KOPT-K1 (cell line): ENCODE data around the gene EPHB1.
"Not testable (repeated sequence)": the region's sequence is repeated elsewhere in the genome, so short reads cannot be mapped to it uniquely, and the experiment has no call there.

ENCODE experiments used
- H3K27ac ChIP-seq: fragments of 200-600 bp; sonication (generic); 2 replicates; pipeline ENCODE4 v1.5.1; 2016; ENCODE audit warnings: antibody characterized with exemption, mild to moderate bottlenecking, low read depth, low read length; ENCODE audit not compliant: poor library complexity, severe bottlenecking
- H3K36me3 ChIP-seq: fragments of 200-600 bp; sonication (generic); 2 replicates; pipeline ENCODE4 v1.5.1; 2017; ENCODE audit warnings: antibody characterized with exemption, mild to moderate bottlenecking, low read length, moderate library complexity; ENCODE audit not compliant: insufficient read depth
- H3K9me3 ChIP-seq: fragments of 200-600 bp; sonication (generic); 2 replicates; pipeline ENCODE4 v1.5.1; 2017; ENCODE audit warnings: antibody characterized with exemption, low read length, mild to moderate bottlenecking; ENCODE audit not compliant: insufficient read depth, poor library complexity, severe bottlenecking

The EPHB1 gene

GRCh38 chr3:134993011-134993410 is 198.0 kb downstream of the EPHB1 start:
- Histone ChIP-seq H3K27ac (no peak overlapping the region), H3K9me3 (no peaks in the 10 kb centered on the region), H3K36me3 (no peaks in the 10 kb centered on the region)

DNA sequence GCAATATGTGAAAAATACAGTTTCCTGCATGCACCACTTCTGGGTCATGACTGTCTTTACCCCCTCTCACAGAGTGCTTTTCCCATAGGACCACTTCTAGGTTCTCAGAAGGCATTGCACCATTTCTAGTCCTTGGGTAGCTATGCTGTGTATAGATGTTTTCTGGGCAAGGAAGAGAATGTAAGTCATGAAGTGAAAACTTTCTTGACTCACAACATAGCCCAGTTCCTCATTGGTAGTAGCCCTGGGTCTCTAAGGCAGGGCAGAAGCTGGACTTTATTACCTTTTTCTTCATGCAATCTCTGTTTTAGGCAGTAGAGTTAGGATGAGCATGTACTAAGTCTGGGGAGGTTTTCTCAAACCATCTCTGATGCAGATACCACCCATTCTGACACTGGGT is 203.1 kb downstream of the EPHB1 start:
- Histone ChIP-seq H3K27ac (no peak overlapping the region), H3K36me3 (no peaks in the 10 kb centered on the region), H3K9me3 (no peaks in the 10 kb centered on the region)

GRCh38 chr3:134998855-134999254 is 203.8 kb downstream of the EPHB1 start:
- H3K36me3 ChIP-seq: no peaks in the 10 kb centered on the region
- no peaks in the 10 kb centered on the region for H3K9me3 ChIP-seq

DNA sequence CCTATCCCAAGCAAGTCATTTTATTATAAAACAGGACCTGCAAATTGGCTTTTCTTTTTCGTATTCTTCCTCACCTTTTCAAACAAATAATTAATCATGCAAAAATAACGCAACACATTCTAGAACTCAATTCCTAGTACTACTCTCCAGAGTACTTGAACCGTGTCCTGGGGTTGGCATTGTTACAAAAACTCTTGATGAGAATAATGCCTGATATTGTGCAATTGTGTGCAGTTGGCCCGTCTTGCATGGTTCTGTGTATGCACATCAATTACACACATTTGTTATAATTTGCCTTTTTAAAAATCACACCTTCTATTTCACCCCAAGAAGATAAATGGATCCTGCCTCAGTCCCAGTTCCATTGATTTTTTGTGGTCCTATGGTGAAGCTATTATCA is 205.4 kb downstream of the EPHB1 start:
- H3K9me3 ChIP-seq: no peaks in the 10 kb centered on the region
- no peaks in the 10 kb centered on the region for H3K36me3 ChIP-seq
- no peak overlapping the region for H3K27ac ChIP-seq

More at GRCh38 chr3:134998855-134999254, 203.8 kb downstream of the EPHB1 start:
- H3K27ac ChIP-seq: no peak overlapping the region

- not testable (repeated sequence) for H3K36me3 ChIP-seq, H3K27ac ChIP-seq, H3K9me3 ChIP-seq
Measured at GRCh38 chr3:135005616-135006015, 210.6 kb downstream of the EPHB1 start.

DNA sequence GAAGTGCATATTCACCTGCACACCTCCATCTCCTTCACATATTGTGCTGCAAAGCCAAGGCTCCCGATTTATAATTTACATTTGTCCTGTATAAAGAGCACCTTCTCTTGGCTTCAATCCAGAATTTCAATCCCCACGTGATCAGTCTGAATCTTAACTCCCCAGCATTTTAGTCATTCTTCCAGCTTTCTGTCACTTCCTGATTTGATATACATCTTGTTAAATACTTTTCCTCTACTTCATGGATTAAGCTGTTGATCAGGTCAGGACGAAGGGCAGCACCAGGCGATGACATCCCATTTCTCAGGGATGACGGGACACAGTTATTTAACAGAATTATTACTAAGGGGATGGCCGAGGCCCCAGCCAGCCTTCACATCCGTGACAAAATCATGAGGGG is 212.5 kb downstream of the EPHB1 start:
- H3K9me3 ChIP-seq: no peaks in the 10 kb centered on the region
- no peaks in the 10 kb centered on the region for H3K36me3 ChIP-seq
- H3K27ac ChIP-seq: no peak overlapping the region

DNA sequence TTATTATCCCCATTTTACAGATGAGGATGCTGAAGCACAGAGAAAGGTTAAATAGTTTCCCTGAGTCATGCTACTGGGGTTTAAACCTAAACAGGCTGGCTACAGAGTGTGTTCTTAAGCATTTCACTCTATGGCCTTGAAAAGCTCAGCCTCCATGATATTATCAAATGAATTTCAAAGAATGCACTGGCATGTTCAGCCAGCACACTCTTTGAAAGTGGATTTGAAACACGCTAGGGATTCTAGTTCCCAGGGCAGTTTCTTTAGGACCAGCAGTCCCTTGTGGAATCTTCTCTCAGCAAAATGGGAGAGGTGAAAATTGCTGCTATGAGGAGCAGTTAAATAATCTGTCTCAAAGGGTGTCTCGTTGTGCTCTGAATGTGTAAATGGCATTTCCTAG is 213.3 kb downstream of the EPHB1 start:
- no peaks in the 10 kb centered on the region for H3K36me3 ChIP-seq

DNA sequence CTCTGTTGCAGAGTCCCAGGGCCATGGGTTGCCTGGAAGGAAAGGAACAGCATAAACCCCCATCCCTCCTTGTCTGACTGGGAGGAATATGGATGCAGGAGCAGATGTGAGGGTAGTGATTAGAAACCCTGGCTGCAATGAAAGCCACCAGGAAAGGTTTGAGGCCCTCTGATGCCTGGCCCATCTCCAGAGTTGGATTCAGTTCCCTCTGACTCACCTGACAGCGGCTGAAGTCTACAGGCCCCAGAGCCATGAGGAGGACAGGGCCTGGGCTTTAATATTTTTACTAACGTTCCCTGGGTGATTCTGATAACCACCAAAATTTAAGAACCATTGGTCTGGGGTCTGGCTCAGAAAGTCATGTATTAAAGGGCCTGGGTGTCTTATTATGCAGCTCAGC is 214.0 kb downstream of the EPHB1 start:
- no peaks in the 10 kb centered on the region for H3K36me3 ChIP-seq
- H3K9me3 ChIP-seq: no peaks in the 10 kb centered on the region
- no peak overlapping the region for H3K27ac ChIP-seq

More for the DNA sequence above, 213.3 kb downstream of the EPHB1 start:
- Histone ChIP-seq H3K9me3 (no peaks in the 10 kb centered on the region), H3K27ac (no peak overlapping the region)

- H3K9me3 ChIP-seq: no peaks in the 10 kb centered on the region
- H3K27ac ChIP-seq: no peak overlapping the region
- H3K36me3 ChIP-seq: no peaks in the 10 kb centered on the region
Measured at GRCh38 chr3:135012101-135012500, 217.0 kb downstream of the EPHB1 start.

GRCh38 chr3:135013206-135013605 is 218.1 kb downstream of the EPHB1 start:
- H3K9me3 ChIP-seq: no peaks in the 10 kb centered on the region
- H3K27ac ChIP-seq: no peak overlapping the region
- H3K36me3 ChIP-seq: no peaks in the 10 kb centered on the region

DNA sequence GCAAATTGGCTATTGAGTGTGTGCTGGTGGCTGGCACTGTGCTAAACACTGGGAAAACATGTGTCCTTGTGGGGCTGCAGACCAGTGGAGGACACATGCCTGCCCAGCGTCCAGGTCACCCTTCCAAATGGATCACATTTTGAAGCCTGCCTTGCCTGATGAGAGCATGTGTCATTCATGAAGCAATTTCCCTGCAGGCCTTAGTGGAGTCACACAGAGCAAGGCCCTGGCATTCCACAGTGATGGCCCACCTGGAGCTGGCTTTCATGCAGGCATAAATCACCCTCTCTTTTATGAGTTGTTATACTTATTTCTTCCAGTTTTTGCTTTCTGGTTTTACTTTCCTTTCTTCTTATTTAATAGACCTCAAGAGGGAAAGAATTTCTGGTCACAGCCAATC is 219.5 kb downstream of the EPHB1 start:
- Histone ChIP-seq H3K27ac (no peak overlapping the region), H3K36me3 (no peaks in the 10 kb centered on the region), H3K9me3 (no peaks in the 10 kb centered on the region)

- Histone ChIP-seq H3K9me3 (no peaks in the 10 kb centered on the region), H3K27ac (no peak overlapping the region), H3K36me3 (no peaks in the 10 kb centered on the region)
Measured at GRCh38 chr3:135017003-135017893, 222.2 kb downstream of the EPHB1 start.

DNA sequence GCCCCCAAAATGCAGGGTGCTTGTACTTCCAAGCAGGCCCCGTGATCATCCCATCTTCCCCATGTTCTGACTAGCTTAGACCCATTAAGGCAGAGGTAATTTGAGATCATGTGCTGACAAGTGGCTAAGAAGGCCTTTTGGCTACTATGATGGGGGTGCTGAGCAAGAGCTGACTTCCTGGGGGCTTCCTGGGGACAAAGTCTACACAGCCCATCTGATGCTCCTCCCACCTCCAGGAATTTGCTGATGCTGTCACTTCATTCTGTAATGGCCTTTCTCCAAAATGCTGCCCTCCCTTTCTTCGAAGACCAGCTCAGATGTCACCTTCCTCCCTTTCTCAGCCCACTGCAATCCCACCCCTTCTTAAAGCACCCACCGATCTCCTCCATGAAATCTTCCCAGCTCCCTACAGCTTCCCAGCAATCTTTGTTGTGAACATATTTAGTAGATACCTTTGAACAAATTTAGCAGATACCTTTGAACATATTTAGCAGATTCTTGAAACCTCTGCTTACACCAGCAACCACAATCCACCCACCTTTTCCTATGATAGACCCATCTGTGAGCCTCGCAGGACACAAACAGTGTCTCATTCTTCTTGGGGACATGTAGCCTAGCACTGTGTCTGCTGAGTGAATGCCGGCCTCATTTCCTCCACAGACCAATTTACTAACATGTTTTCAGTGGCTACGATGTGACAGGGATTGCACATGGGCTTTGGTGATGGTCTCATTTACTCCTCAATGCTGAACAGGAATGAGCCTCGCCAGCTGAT is 223.3 kb downstream of the EPHB1 start:
- no peaks in the 10 kb centered on the region for H3K9me3 ChIP-seq
- no peak overlapping the region for H3K27ac ChIP-seq
- H3K36me3 ChIP-seq: no peaks in the 10 kb centered on the region

- Histone ChIP-seq H3K27ac (no peak overlapping the region), H3K9me3 (no peaks in the 10 kb centered on the region), H3K36me3 (no peaks in the 10 kb centered on the region)
Measured at GRCh38 chr3:135020181-135020580, 225.1 kb downstream of the EPHB1 start.

DNA sequence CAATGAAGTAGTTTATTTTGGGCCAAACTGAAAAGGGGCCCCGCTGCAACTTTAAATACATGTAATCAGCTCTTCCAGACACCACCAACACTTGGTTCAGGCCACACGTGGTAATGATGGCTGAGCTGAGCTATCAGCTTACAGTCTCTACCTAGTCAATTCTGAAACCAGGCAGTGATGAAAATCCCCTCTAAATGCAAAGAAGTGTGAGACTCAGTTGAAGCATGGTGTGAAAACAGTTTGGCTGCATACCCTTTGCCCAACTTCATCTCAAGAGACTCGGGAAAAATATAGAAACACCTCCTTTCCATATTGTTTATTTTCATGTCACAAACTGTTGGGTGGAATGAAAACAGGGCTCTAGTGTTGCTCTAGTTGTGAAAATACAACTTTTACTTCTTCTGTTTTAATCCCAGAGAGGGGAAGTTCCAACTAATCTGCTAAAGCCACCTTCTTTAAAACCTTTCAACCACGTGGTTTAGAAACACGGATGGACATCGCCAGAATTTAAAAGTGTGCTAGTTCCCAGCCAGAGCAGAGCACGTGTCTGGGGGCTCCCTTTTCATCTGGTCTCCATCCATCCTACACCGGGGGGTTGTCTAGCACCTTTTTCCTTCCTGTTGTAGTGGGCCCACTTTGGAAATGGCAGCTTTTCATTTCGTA is 229.1 kb downstream of the EPHB1 start:
- H3K27ac ChIP-seq: no peak overlapping the region
- no peaks in the 10 kb centered on the region for H3K36me3 ChIP-seq

More for the DNA sequence above, 229.1 kb downstream of the EPHB1 start:
- no peaks in the 10 kb centered on the region for H3K9me3 ChIP-seq
